HCT116 (cell line): Measurements from ENCODE around the gene MAGEA3. TPM values are rescaled to one million over a fixed set of nuclear protein-coding genes. Genes with fewer than 3 reads are reported as not detected.
"Not testable (repeated sequence)": the region's sequence is repeated elsewhere in the genome, so short reads cannot be mapped to it uniquely, and the experiment has no call there.

Experiments used
- ATAC-seq: fragments of 200-7000 bp; cut with Tn5 transposase; 2 replicates; pipeline ENCODE4 v1.9.1; 2020; ENCODE audit warnings: mild to moderate bottlenecking, moderate library complexity
- BruUV-seq: library from RNA; stranded (reverse); fragments of 400-500 nt; replicated peaks from 2 replicates; lab custom pipeline; 2021; lab: Mats Ljungman, UMichigan
- CTCF ChIA-PET: fragments of 300-600 bp; sonication (Branson Sonifier 250); formaldehyde crosslinking; loops from one replicate; lab custom pipeline; 2021; ENCODE audit warnings: antibody characterized with exemption; lab: Charles Lee
- POLR2A ChIA-PET: fragments of 300-600, 350-600 bp; sonication (Branson Sonifier 250); formaldehyde crosslinking; loops from one replicate; lab custom pipeline; 2021; ENCODE audit warnings: antibody characterized with exemption; lab: Charles Lee
- RAD21 ChIA-PET, 2 experiments: fragments of 300-600 bp; sonication (Branson Sonifier 250); formaldehyde crosslinking; loops; one replicate each; lab custom pipeline; 2023; ENCODE audit warnings: low total read pairs in 2 of 2; ENCODE audit not compliant: uncharacterized antibody in 2 of 2, unreplicated experiment in 2 of 2, low non-redundant PET in 1 of 2; lab: Charles Lee
- DNase-seq: peaks from one replicate; pipeline ENCODE4 v3.0.0-alpha.2; 2010; ENCODE audit warnings: low read depth, low spot score
- H2AFZ ChIP-seq: fragments of 200-600 bp; shearing (Covaris generic), sonication (generic); 2 replicates; pipeline ENCODE4 v1.6.1; 2017; ENCODE audit warnings: low read depth, mixed run types, mixed read lengths, antibody characterized with exemption, low read length; ENCODE audit not compliant: poor library complexity, severe bottlenecking
- H3K27ac ChIP-seq: 2 replicates; pipeline ENCODE4 v1.5.1; 2012; ENCODE audit warnings: low read depth, low read length
- H3K27me3 ChIP-seq: fragments of 200-600 bp; sonication (generic); 2 replicates; pipeline ENCODE4 v1.6.1; 2016; ENCODE audit warnings: mixed run types, low read length, mixed read lengths; ENCODE audit not compliant: insufficient read depth
- H3K36me3 ChIP-seq, 2 experiments: fragments of 200-500 bp in 1 of 2; fragments of 200-600 bp in 1 of 2; sonication (Bioruptor generic) in 1 of 2; sonication (generic) in 1 of 2; 2 replicates each; pipeline versions ENCODE4 v1.5.1 to v1.6.1; 2014 to 2016; ENCODE audit warnings: low read length in 2 of 2, inconsistent platforms in 1 of 2, mixed read lengths in 1 of 2, mixed run types in 1 of 2; ENCODE audit not compliant: insufficient read depth in 2 of 2, control insufficient read depth in 1 of 2
- H3K4me1 ChIP-seq, 2 experiments: fragments of 200-600 bp in 1 of 2; sonication (generic) in 1 of 2; 2 replicates each; pipeline versions ENCODE4 v1.5.1 to v1.6.1; 2012 to 2017; ENCODE audit warnings: low read length in 2 of 2, inconsistent platforms in 1 of 2, mild to moderate bottlenecking in 1 of 2, mixed read lengths in 1 of 2, mixed run types in 1 of 2, moderate library complexity in 1 of 2; ENCODE audit not compliant: insufficient read depth in 2 of 2, control insufficient read depth in 1 of 2
- H3K4me2 ChIP-seq: fragments of 200-600 bp; sonication (generic); 2 replicates; pipeline ENCODE4 v1.6.1; 2017; ENCODE audit warnings: mixed run types, low read length, mixed read lengths
- H3K4me3 ChIP-seq, 2 experiments: fragments of 200-600 bp in 1 of 2; sonication (generic) in 1 of 2; replicated peaks in 1 of 2; 2 replicates each; pipeline ENCODE4 v1.5.1; 2011 to 2016; ENCODE audit warnings: low read length in 2 of 2, control low read depth in 1 of 2, low read depth in 1 of 2, mild to moderate bottlenecking in 1 of 2, mixed read lengths in 1 of 2, mixed run types in 1 of 2
- H3K79me2 ChIP-seq: fragments of 200-600 bp; sonication (generic); 2 replicates; pipeline ENCODE4 v1.6.1; 2017; ENCODE audit warnings: mild to moderate bottlenecking, mixed run types, low read length, moderate library complexity, mixed read lengths; ENCODE audit not compliant: insufficient read depth
- H3K9ac ChIP-seq: fragments of 200-600 bp; sonication (generic); 2 replicates; pipeline ENCODE4 v1.6.1; 2016; ENCODE audit warnings: low read length, mixed read lengths
- H3K9me2 ChIP-seq: fragments of 200-600 bp; sonication (generic), shearing (Covaris generic); 2 replicates; pipeline ENCODE4 v1.6.1; 2017; ENCODE audit warnings: mixed run types, mild to moderate bottlenecking, moderate library complexity; ENCODE audit not compliant: insufficient read depth
- H3K9me3 ChIP-seq, 2 experiments: fragments of 200-500 bp in 1 of 2; fragments of 200-600 bp in 1 of 2; sonication (Bioruptor generic) in 1 of 2; sonication (generic) in 1 of 2; 2 replicates each; pipeline ENCODE4 v1.6.1; 2014 to 2017; ENCODE audit warnings: low read length in 2 of 2, mixed read lengths in 2 of 2, inconsistent platforms in 1 of 2, low read depth in 1 of 2, mild to moderate bottlenecking in 1 of 2, mixed run types in 1 of 2, moderate library complexity in 1 of 2; ENCODE audit not compliant: control insufficient read depth in 1 of 2, insufficient read depth in 1 of 2
- H4K20me1 ChIP-seq: fragments of 200-600 bp; sonication (generic), shearing (Covaris generic); 2 replicates; pipeline ENCODE4 v1.6.1; 2017; ENCODE audit warnings: mixed run types, mild to moderate bottlenecking, moderate library complexity; ENCODE audit not compliant: insufficient read depth
- ATF3 ChIP-seq: IDR thresholded peaks from 2 replicates; pipeline ENCODE4 v1.6.1; 2012
- CEBPB ChIP-seq: IDR thresholded peaks from 2 replicates; pipeline ENCODE4 v1.6.1; 2012; ENCODE audit warnings: low read depth
- CTCF ChIP-seq, 3 experiments: fragments of 200-600 bp in 1 of 3; sonication (generic) in 1 of 3; IDR thresholded peaks in 2 of 3; conservative IDR thresholded peaks in 1 of 3; 2 replicates each; pipeline ENCODE4 v1.5.1; 2012 to 2017; ENCODE audit warnings: low read depth in 2 of 3, low read length in 2 of 3, antibody characterized with exemption in 1 of 3, borderline replicate concordance in 1 of 3, control low read depth in 1 of 3, mild to moderate bottlenecking in 1 of 3, mixed read lengths in 1 of 3, mixed run types in 1 of 3, moderate library complexity in 1 of 3; ENCODE audit not compliant: insufficient read depth in 1 of 3
- EGR1 ChIP-seq: IDR thresholded peaks from 2 replicates; pipeline ENCODE4 v1.6.1; 2012; ENCODE audit warnings: low read depth
- ELF1 ChIP-seq: IDR thresholded peaks from 2 replicates; pipeline ENCODE4 v1.6.1; 2012; ENCODE audit warnings: low read depth, borderline replicate concordance
- EZH2 ChIP-seq: fragments of 200-600 bp; sonication (generic); IDR thresholded peaks from 2 replicates; pipeline ENCODE4 v1.6.1; 2017; ENCODE audit warnings: antibody characterized with exemption, mixed run types
- EZH2phosphoT487 ChIP-seq: fragments of 200-600 bp; IDR thresholded peaks from 2 replicates; pipeline ENCODE4 v1.6.1; 2018; ENCODE audit warnings: antibody characterized with exemption, borderline replicate concordance
- FOSL1 ChIP-seq: IDR thresholded peaks from 2 replicates; pipeline ENCODE4 v1.6.1; 2012; ENCODE audit warnings: low read depth
- JUND ChIP-seq: IDR thresholded peaks from 2 replicates; pipeline ENCODE4 v1.6.1; 2012
- MAX ChIP-seq: IDR thresholded peaks from 2 replicates; pipeline ENCODE4 v1.6.1; 2012
- POLR2A ChIP-seq: IDR thresholded peaks from 2 replicates; pipeline ENCODE4 v1.7.0; 2011; ENCODE audit warnings: borderline replicate concordance; ENCODE audit not compliant: insufficient read depth, insufficient read length; ENCODE audit errors: extremely low read depth
- POLR2AphosphoS5 ChIP-seq: IDR thresholded peaks from 2 replicates; pipeline ENCODE4 v1.6.1; 2011; ENCODE audit warnings: mild to moderate bottlenecking, low read depth, low read length, moderate library complexity
- RAD21 ChIP-seq: IDR thresholded peaks from 2 replicates; pipeline ENCODE4 v1.6.1; 2012; ENCODE audit warnings: low read depth, mild to moderate bottlenecking
- REST ChIP-seq: IDR thresholded peaks from 2 replicates; pipeline ENCODE4 v1.6.1; 2012; ENCODE audit warnings: low read depth
- SIN3A ChIP-seq: IDR thresholded peaks from 2 replicates; pipeline ENCODE4 v1.6.1; 2012; ENCODE audit warnings: low read depth
- SP1 ChIP-seq: IDR thresholded peaks from 2 replicates; pipeline ENCODE4 v1.6.1; 2012; ENCODE audit warnings: low read depth
- TCF7L2 ChIP-seq: IDR thresholded peaks from 2 replicates; pipeline ENCODE4 v1.7.0; 2011; ENCODE audit warnings: borderline replicate concordance, inconsistent platforms; ENCODE audit not compliant: insufficient read depth, insufficient read length; ENCODE audit errors: extremely low read depth
- YY1 ChIP-seq: IDR thresholded peaks from 2 replicates; pipeline ENCODE4 v1.6.1; 2011; ENCODE audit warnings: low read length, low read depth, moderate library complexity, mild to moderate bottlenecking; ENCODE audit not compliant: insufficient replicate concordance; ENCODE audit errors: extremely low read depth
- ZFX ChIP-seq: fragments of 450-650 bp; IDR thresholded peaks from 2 replicates; pipeline ENCODE4 v1.6.1; 2017
- intact Hi-C: fragments of 100-400 bp; cut with micrococcal nuclease; formaldehyde crosslinking; loops from 2 replicates; pipeline ENCODE4 v1.10.0; 2022
- total RNA-seq: library from RNA; stranded (reverse); gene quantifications from one replicate; pipeline ENCODE4 v1.2.1, GENCODE V29; 2021; ENCODE audit not compliant: unreplicated experiment

MAGEA3 gene
- total RNA-seq, 1 experiment from 2014 or later, result 92.7 TPM

GRCh38 chrX:152674135-152674534 is 24.5 kb upstream of the MAGEA3 start:
- Histone ChIP-seq H2AFZ (no peak overlapping the region), H3K9me3 (no peaks in the 10 kb centered on the region), H3K9ac (no peak overlapping the region), H3K4me2 (no peak overlapping the region), H3K4me3 (no peak overlapping the region), H3K4me1 (no peaks in the 10 kb centered on the region), H3K36me3 (no peaks in the 10 kb centered on the region), H3K27ac (no peak overlapping the region), H4K20me1 (no peaks in the 10 kb centered on the region), H3K79me2 (no peaks in the 10 kb centered on the region), H3K27me3 (no peaks in the 10 kb centered on the region), H3K9me2 (no peaks in the 10 kb centered on the region)
- ChIA-PET POLR2A (no interaction called here), CTCF (no interaction called here), RAD21 (no interaction called here)
- no peak for DNase-seq
- no peak for ATAC-seq
- BruUV-seq, result no TSS peak
- intact Hi-C loops, result no loop called here
- TF ChIP-seq POLR2AphosphoS5 (no peak), SP1 (no peak), RAD21 (no peak), SIN3A (no peak), MAX (no peak), ELF1 (no peak), ZFX (no peak), JUND (no peak), CTCF (IDR thresholded peaks at IDR 0.05 in 2 of 3, conservative IDR thresholded peaks at IDR 0.05 in 1 of 3; ENCODE audit: borderline replicate concordance in 1 of 3, insufficient read depth in 1 of 3, low read depth in 2 of 3, low read length in 2 of 3) (no peak), TCF7L2 (no peak), FOSL1 (no peak), CEBPB (no peak), EGR1 (no peak), REST (no peak), EZH2 (no peak), YY1 (no peak), ATF3 (no peak), EZH2phosphoT487 (no peak), POLR2A (no peak)

- H3K4me3 ChIP-seq, intact Hi-C loops, H3K4me2 ChIP-seq, ATAC-seq, H3K36me3 ChIP-seq, H3K9ac ChIP-seq, H2AFZ ChIP-seq, BruUV-seq, POLR2A ChIA-PET, H3K9me2 ChIP-seq, H3K27me3 ChIP-seq, DNase-seq, H3K27ac ChIP-seq, H3K9me3 ChIP-seq, CTCF ChIA-PET, H4K20me1 ChIP-seq, H3K4me1 ChIP-seq, RAD21 ChIA-PET, H3K79me2 ChIP-seq: not testable (repeated sequence)
Observed at GRCh38 chrX:152674652-152675051, 23.9 kb upstream of the MAGEA3 start.
